ENCODE results near the gene CMBL.

DNA sequence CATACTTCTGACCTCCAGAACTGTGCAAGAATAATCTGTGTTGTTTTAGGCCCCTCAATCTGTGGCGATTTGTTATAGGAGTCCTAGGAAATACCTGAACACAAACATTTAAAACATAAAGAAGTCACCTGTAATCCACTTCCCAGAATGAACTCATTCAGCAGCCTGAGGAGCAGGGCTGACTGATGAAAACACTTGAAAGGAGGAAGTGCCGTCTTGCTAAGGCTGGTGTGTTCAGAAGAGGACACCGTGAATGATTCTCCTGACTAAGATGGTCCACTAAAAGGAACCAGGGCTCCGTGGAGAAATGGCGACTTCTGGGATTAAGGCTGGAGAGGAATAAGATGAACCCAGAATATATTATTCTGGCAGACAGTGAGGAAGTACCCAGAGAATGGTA lies 27.1 kb upstream of the CMBL start:
- TF ChIP-seq POLR2AphosphoS5 (IDR thresholded peaks at IDR 0.05) (no peak), POLR2A (IDR thresholded peaks at IDR 0.05) (no peak)
- TF ChIP-seq, protein P1, sequence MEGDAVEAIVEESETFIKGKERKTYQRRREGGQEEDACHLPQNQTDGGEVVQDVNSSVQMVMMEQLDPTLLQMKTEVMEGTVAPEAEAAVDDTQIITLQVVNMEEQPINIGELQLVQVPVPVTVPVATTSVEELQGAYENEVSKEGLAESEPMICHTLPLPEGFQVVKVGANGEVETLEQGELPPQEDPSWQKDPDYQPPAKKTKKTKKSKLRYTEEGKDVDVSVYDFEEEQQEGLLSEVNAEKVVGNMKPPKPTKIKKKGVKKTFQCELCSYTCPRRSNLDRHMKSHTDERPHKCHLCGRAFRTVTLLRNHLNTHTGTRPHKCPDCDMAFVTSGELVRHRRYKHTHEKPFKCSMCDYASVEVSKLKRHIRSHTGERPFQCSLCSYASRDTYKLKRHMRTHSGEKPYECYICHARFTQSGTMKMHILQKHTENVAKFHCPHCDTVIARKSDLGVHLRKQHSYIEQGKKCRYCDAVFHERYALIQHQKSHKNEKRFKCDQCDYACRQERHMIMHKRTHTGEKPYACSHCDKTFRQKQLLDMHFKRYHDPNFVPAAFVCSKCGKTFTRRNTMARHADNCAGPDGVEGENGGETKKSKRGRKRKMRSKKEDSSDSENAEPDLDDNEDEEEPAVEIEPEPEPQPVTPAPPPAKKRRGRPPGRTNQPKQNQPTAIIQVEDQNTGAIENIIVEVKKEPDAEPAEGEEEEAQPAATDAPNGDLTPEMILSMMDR (IDR thresholded peaks at IDR 0.05): no peak
